HG03520 (cell line): ENCODE results near the gene DSCAML1.

Source experiments
- ATAC-seq: cut with Tn5 transposase; IDR thresholded peaks from one replicate; pipeline ENCODE4 v1.9.1; 2021; ENCODE audit warnings: mild to moderate bottlenecking, moderate library complexity; ENCODE audit not compliant: unreplicated experiment

DSCAML1 gene

GRCh38 chr11:117441146-117441975 is 355.7 kb downstream of the DSCAML1 start:
- no peak for ATAC-seq

GRCh38 chr11:117440258-117440657 is 356.8 kb downstream of the DSCAML1 start:
- no peak for ATAC-seq

GRCh38 chr11:117439256-117439655 is 357.8 kb downstream of the DSCAML1 start:
- no peak for ATAC-seq

GRCh38 chr11:117438371-117439000 is 358.5 kb downstream of the DSCAML1 start:
- no peak for ATAC-seq

GRCh38 chr11:117437791-117438130 is 359.3 kb downstream of the DSCAML1 start:
- ATAC-seq = no peak

- no peak for ATAC-seq
Observed at GRCh38 chr11:117437041-117437790, 359.8 kb downstream of the DSCAML1 start.

GRCh38 chr11:117435326-117435725 is 361.7 kb downstream of the DSCAML1 start:
- no peak for ATAC-seq

- ATAC-seq = no peak
Observed at GRCh38 chr11:117434481-117434880, 362.5 kb downstream of the DSCAML1 start.

GRCh38 chr11:117433717-117434116 is 363.3 kb downstream of the DSCAML1 start:
- ATAC-seq = no peak

- no peak for ATAC-seq
Observed at GRCh38 chr11:117431436-117431835, 365.6 kb downstream of the DSCAML1 start.

- no peak for ATAC-seq
Observed at GRCh38 chr11:117430293-117430955, 366.6 kb downstream of the DSCAML1 start.

GRCh38 chr11:117428856-117429229 is 368.2 kb downstream of the DSCAML1 start:
- no peak for ATAC-seq

GRCh38 chr11:117428186-117428855 is 368.7 kb downstream of the DSCAML1 start:
- no peak for ATAC-seq

GRCh38 chr11:117427356-117427874 is 369.6 kb downstream of the DSCAML1 start:
- no peak for ATAC-seq

GRCh38 chr11:117426941-117427340 is 370.1 kb downstream of the DSCAML1 start:
- ATAC-seq = no peak

GRCh38 chr11:117426297-117426685 is 370.7 kb downstream of the DSCAML1 start:
- ATAC-seq = no peak

- ATAC-seq = no peak
Observed at GRCh38 chr11:117425679-117426296, 371.2 kb downstream of the DSCAML1 start.

GRCh38 chr11:117424781-117425180 is 372.2 kb downstream of the DSCAML1 start:
- ATAC-seq = no peak

GRCh38 chr11:117423046-117423575 is 373.9 kb downstream of the DSCAML1 start:
- ATAC-seq = no peak

GRCh38 chr11:117421476-117421875 is 375.5 kb downstream of the DSCAML1 start:
- no peak for ATAC-seq
